Activated T-cell treated with anti-CD3 and anti-CD28 coated beads for 48 hours (primary cell): ENCODE data around the gene CDIP1.

Experiments
- DNase-seq: peaks from one replicate; pipeline ENCODE4 v3.0.0-alpha.2; 2020; ENCODE audit warnings: low read depth

Gene CDIP1

DNA sequence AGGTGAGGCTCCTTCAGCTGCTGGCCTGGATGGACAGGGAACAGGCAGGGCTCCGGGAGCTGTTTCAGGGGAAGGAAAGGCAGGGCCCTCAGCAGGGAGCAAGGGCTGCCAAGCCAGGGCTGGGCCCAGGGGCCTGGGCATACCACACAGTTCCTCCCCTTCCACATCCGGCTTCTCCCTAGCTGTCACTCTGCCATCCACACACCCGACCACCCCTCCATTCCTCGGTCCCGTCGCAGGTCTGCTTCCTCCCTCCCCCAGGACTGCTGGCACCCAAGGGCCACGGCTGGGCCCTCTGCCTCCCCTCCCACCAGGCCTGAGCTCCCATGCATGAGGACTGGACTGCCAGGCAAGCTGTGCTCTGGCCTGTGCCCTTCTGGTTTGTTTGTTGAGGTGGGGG, 24.0 kb downstream of the CDIP1 start:
- no peak for DNase-seq

DNA sequence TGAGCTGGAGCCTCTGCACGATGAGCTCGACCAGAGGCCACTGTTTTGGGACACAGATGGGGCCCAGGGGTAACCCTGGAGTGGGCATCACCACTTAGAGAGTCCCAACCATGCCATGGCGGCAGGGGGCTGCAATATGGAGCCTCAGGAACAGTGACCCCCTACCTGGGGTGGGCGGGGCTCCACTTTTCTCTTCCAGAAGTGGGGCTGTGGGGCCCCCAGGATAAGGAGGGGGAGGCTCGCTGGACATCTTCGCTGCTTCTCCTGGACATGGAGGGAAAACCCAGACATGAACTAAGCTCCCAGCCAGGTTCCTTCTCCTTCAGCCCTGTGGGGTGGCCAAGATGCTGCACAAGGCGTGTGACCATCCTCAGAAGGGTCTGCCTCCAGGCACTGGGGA, 24.7 kb downstream of the CDIP1 start:
- DNase-seq = no peak

- no peak for DNase-seq
These were observed 25.3 kb downstream of the CDIP1 start for GRCh38 chr16:4513086-4513860.

GRCh38 chr16:4512473-4512872, 26.1 kb downstream of the CDIP1 start:
- DNase-seq = no peak

DNA sequence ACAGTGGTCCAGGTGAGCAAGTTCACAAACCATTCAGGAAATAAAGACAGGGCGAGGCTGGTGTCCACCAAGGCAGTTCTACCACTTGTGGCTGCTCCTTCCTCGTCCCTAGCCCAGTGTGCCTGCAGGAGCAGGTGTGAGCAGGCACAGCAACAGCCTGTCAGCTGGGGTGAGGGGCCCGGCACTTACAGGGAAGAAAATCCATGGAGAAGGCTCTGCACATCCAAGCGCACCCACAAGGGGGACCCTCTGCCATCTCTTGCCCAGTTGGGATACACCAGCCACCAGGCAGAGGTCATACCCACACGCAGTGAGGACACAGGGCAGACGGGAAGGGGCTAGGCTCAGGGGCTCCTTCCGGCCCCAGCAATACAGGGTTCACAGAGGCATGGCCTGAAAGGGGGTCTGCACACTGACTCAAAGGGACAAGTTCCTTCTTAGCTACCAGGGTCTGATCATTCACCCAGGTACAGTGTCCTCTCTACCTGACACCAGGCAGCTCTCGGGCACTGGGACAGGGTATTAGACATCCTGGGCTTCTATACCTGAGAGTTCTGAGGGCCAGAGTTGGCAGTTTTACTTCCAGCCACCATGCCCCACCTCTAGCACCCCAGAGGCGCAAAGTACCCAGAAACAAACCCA, 27.0 kb downstream of the CDIP1 start:
- DNase-seq = no peak

GRCh38 chr16:4510747-4511426, 27.7 kb downstream of the CDIP1 start:
- DNase-seq = no peak

DNA sequence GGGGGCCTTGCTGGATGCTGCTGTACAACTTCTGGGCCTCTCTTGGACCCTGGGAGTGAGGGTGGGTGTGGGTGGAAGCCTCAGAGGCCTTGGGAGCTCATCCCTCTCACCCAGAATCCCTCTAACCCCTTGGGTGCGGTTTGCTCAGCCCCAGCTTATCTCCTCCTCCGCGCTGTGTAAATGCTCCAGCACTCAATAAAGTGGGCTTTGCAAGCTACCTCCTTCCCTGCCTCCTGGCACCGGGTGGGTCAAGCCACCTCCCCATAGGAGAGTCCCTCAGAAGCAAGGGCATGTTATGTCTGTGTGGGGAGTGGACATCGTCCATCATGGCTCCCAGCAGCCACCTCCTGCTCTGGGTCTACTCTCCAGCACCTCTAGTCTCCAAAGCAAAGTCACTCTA, 28.4 kb downstream of the CDIP1 start:
- no peak for DNase-seq

DNA sequence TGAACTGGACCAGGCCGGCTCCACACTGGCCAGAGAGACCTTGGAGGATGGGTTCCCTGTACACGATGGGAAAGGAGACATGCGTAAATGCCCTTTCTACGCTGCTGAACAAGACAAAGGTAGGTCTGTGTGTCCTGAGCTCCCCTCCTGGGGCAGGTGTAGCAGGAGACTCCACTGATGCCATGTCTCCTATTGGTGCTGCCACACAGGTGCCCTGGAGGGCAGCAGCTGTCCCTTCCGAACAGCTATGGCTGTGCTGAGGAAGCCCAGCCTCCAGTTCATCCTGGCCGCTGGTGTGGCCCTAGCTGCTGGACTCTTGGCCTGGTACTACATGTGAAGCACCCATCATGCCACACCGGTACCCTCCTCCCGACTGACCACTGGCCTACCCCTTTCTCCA, 29.2 kb downstream of the CDIP1 start:
- DNase-seq = no peak

DNA sequence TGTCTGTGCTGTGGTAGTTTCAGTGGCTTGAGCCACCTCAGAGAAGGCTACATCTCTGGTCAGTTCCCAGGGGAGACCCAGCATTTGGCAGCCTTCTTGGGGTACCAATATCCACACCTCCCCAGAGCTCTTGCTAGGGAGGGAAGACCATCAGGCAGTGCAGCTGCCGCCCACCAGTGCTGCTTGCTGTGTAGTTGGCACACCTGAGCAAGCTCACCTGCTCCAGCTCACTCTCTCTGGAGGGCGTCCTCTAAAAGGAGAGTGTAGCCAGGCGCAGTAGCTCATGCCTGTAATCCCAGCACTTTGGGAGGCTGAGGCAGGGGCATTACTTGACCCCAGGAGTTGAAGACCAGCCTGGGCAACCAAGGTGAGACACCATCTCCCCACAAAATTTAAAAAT, 29.8 kb downstream of the CDIP1 start:
- DNase-seq = no peak

- DNase-seq = no peak
These were observed 30.8 kb downstream of the CDIP1 start for GRCh38 chr16:4507588-4508345.

DNA sequence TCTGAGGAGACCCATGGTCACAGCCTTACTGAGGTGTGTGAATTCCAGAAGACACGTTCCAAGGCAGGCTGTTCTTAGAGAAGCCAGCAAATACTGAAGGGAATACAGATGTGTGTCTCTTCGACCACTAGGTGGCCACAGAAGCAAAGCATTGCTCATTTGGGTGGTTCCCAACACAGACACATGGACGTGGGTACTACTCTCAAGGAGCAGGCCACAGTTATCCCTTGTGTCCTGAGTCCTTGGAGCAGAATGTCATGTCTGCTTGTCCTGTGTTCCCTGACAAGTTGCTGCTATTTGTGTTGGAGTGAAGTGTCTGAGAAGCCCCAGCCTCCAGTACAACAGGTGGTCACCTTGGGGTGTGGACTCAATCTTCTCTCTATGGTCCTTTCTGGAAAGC, 32.1 kb downstream of the CDIP1 start:
- DNase-seq = no peak

DNA sequence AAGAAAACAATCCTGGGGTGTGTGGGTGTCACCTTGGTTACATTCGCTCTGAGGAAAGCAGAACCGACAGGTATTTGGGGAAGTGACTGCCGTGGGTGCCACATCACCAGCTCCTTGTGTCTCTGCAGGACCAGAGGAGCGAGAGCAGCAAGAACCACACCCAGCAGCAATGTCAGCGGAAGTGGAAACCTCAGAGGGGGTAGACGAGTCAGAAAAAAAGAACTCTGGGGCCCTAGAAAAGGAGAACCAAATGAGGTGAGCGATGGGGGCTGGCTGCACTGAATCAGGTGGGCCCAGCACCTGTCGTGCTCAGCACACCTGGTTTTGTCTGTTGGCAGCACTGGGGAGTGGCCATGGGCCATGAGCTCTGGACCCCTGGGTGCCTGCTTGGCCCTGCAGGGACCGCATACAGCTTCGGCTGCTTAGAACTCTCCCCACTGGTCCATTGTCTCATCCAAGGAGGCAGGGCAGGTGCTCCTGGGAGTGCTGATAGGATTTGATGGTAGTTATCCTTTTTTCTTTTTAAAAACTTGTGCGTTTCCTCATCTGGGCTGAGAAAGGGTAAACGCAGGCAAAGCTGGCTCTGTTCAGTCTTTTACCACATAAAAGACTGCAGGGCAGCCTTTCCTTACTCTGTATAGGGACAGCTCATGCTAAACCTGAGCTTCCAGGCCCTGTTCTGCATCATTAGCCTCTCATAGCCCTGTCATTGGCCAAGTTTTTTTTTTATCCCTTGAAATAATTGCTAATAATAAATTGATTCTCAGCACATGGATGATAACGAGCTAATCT, 33.0 kb downstream of the CDIP1 start:
- DNase-seq = peak; percentile 55

GRCh38 chr16:4501071-4501478, 37.5 kb downstream of the CDIP1 start:
- DNase-seq = no peak

DNA sequence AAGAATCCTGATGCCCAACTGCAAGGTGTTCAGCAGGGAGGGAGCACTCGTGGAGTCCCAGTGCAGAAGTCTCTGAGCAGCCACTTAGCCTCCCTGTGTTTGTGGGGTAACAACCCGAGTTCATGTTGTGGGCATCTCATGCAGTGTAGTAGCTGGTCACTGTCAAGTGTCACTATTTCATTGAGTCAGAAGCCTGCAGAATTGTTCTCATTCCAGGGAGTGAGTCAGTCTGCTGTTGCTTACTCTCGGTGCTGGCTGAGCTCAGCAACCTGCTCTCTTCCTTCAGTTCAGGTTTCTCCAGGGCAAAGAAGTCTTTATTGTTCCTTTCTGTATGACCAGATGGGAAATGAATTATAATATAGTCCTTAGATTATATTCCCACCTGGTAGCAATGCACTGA, 38.3 kb downstream of the CDIP1 start:
- no peak for DNase-seq

DNA sequence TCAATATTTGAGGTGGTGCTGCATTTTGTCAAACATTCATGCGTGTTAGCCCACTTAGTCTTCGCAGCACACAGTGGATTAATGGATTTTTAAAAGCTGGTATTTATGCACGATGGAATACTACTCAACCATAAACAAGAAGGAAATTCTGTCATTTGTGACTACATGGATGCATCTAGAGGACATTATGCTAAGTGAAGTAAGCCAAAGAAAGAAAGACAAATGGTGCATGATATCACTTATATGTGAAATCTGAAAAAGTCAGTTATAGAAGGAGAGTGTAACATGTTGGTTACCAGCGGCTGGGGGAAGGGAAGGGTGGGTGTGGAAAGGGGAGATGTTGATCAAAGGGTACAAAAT, 39.4 kb downstream of the CDIP1 start:
- no peak for DNase-seq

DNA sequence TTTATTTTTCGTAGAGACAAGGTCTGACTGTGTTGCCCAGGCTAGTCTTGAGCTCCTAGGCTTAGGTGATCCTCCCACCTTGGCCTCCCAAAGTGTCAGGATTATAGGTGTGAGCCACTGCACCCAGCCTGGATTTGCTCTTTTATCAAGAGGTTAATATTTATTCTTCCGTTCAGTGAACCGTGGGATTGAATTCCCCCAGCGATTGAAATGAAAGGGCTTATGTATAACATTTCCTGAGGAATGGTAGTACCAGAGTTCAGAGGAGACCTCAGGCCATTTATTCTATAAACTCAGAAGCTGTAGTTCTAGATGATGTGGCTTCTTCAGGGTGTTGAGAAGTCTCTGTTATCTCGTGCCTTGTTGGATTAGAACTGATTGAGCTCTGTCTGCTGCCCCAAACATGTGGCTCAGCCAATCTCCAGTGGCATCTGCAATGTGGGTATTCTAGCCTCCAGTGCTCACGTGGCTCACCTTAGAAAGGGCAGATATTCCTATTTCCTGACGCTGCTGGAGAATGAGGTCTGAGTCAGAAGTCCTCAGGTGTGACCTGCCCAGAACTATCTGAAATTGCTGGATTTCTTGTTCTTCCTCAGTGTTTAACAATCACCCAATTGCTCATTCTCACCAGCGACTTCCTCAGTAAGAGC, 39.9 kb downstream of the CDIP1 start:
- DNase-seq = no peak

DNA sequence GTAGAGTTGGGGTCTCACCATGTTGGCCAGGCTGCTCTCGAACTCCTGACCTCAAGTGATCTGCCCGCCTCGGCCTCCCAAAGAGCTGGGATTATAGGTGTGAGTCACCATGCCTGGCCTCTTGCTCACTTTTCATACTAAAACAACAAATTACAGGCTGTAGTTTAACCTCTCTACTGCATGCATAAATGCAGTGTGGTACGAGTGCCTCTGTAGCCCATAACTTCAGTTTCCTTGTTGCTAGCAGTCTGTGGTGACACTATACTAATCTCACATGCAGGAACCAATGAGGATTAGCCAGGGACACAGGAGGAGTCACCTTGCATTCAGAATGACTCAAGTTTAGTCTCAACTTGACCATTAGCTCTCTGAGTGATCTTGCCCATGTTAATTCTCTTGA, 42.3 kb downstream of the CDIP1 start:
- no peak for DNase-seq

DNA sequence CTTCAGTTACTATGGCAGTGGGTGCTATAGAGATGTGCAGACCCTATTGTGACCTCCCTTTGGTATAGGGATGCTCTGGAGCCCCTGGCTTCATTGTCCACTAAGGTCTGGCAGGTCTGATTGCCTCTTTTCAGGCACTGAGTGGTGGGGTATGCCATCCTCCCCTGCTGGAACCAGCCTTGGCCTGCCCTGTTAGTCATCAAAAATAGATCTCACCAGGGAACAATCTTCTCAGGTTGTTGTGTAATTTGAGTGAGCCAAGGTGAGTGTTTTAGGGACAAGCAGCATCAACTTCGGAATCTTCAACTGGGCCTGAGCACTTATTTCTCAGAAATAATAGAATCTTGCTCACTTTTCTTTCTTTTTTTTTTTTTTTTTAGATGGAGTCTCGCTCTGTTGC, 42.8 kb downstream of the CDIP1 start:
- no peak for DNase-seq

GRCh38 chr16:4494746-4495490, 43.7 kb downstream of the CDIP1 start:
- DNase-seq = no peak

GRCh38 chr16:4491898-4492297, 46.7 kb downstream of the CDIP1 start:
- DNase-seq = no peak

GRCh38 chr16:4489030-4489429, 49.5 kb downstream of the CDIP1 start:
- no peak for DNase-seq
